ENCODE results near the gene PEAK1. TPM values are rescaled to one million over a fixed set of nuclear protein-coding genes. Genes with fewer than 3 reads are reported as not detected.

PEAK1 gene
- total RNA-seq, 1 experiment from 2014 or later = 2.5 TPM

GRCh38 chr15:77266708-77267386 is 153.1 kb downstream of the PEAK1 start:
- no peaks in the 10 kb centered on the region for H3K36me3 ChIP-seq (ENCODE audit: insufficient read depth, low read length)
- H3K9me2 ChIP-seq (replicated peaks; ENCODE audit: insufficient read depth, low read length) = no peaks in the 10 kb centered on the region
- H3K9ac ChIP-seq (ENCODE audit: low read length) = no peak overlapping the region
- no peaks in the 10 kb centered on the region for H3K9me3 ChIP-seq (ENCODE audit: low read length)
- DNase-seq = no peak
- H2AFZ ChIP-seq (ENCODE audit: low read length) = no peak overlapping the region
- no peaks in the 10 kb centered on the region for H4K20me1 ChIP-seq (ENCODE audit: insufficient read depth, low read depth, low read length)
- no peaks in the 10 kb centered on the region for H3K27me3 ChIP-seq (ENCODE audit: low read length)
- H3K4me3 ChIP-seq (ENCODE audit: low read length) = no peak overlapping the region
- no peak overlapping the region for H3K27ac ChIP-seq (ENCODE audit: low read length)
- H3K79me2 ChIP-seq (ENCODE audit: low read length) = no peaks in the 10 kb centered on the region
- H3K4me2 ChIP-seq (ENCODE audit: low read depth, low read length, poor library complexity, severe bottlenecking) = no peak overlapping the region
- H3K4me1 ChIP-seq (ENCODE audit: low read length) = no peaks in the 10 kb centered on the region

- H3K4me3 ChIP-seq (ENCODE audit: low read length) = no peak overlapping the region
- no peaks in the 10 kb centered on the region for H3K9me3 ChIP-seq (ENCODE audit: low read length)
- H3K36me3 ChIP-seq (ENCODE audit: insufficient read depth, low read length) = no peaks in the 10 kb centered on the region
- H3K9me2 ChIP-seq (replicated peaks; ENCODE audit: insufficient read depth, low read length) = no peaks in the 10 kb centered on the region
- no peaks in the 10 kb centered on the region for H3K27me3 ChIP-seq (ENCODE audit: low read length)
- DNase-seq = no peak
- no peak overlapping the region for H3K9ac ChIP-seq (ENCODE audit: low read length)
- no peaks in the 10 kb centered on the region for H3K79me2 ChIP-seq (ENCODE audit: low read length)
- H2AFZ ChIP-seq (ENCODE audit: low read length) = no peak overlapping the region
- H3K27ac ChIP-seq (ENCODE audit: low read length) = no peak overlapping the region
- H3K4me2 ChIP-seq (ENCODE audit: low read depth, low read length, poor library complexity, severe bottlenecking) = no peak overlapping the region
- H4K20me1 ChIP-seq (ENCODE audit: insufficient read depth, low read depth, low read length) = no peaks in the 10 kb centered on the region
- no peaks in the 10 kb centered on the region for H3K4me1 ChIP-seq (ENCODE audit: low read length)
Observed at GRCh38 chr15:77255385-77255784, 164.5 kb downstream of the PEAK1 start.

GRCh38 chr15:77251662-77252061 is 168.2 kb downstream of the PEAK1 start:
- no peak for DNase-seq
- no peak overlapping the region for H3K9ac ChIP-seq (ENCODE audit: low read length)
- H2AFZ ChIP-seq (ENCODE audit: low read length) = no peak overlapping the region
- H3K27me3 ChIP-seq (ENCODE audit: low read length) = no peaks in the 10 kb centered on the region
- no peaks in the 10 kb centered on the region for H3K79me2 ChIP-seq (ENCODE audit: low read length)
- no peaks in the 10 kb centered on the region for H3K36me3 ChIP-seq (ENCODE audit: insufficient read depth, low read length)
- H3K4me3 ChIP-seq (ENCODE audit: low read length) = no peak overlapping the region
- no peaks in the 10 kb centered on the region for H4K20me1 ChIP-seq (ENCODE audit: insufficient read depth, low read depth, low read length)
- H3K4me2 ChIP-seq (ENCODE audit: low read depth, low read length, poor library complexity, severe bottlenecking) = no peak overlapping the region
- no peaks in the 10 kb centered on the region for H3K4me1 ChIP-seq (ENCODE audit: low read length)
- H3K9me3 ChIP-seq (ENCODE audit: low read length) = no peaks in the 10 kb centered on the region
- no peak overlapping the region for H3K27ac ChIP-seq (ENCODE audit: low read length)
- no peaks in the 10 kb centered on the region for H3K9me2 ChIP-seq (replicated peaks; ENCODE audit: insufficient read depth, low read length)

- Histone ChIP-seq H3K27me3 (ENCODE audit: low read length) (no peaks in the 10 kb centered on the region), H3K9ac (ENCODE audit: low read length) (no peak overlapping the region), H3K4me2 (ENCODE audit: low read depth, low read length, poor library complexity, severe bottlenecking) (no peak overlapping the region), H3K9me2 (replicated peaks; ENCODE audit: insufficient read depth, low read length) (no peaks in the 10 kb centered on the region), H2AFZ (ENCODE audit: low read length) (no peak overlapping the region), H3K9me3 (ENCODE audit: low read length) (no peaks in the 10 kb centered on the region), H3K4me3 (ENCODE audit: low read length) (no peak overlapping the region), H3K4me1 (ENCODE audit: low read length) (no peaks in the 10 kb centered on the region), H3K36me3 (ENCODE audit: insufficient read depth, low read length) (no peaks in the 10 kb centered on the region), H3K79me2 (ENCODE audit: low read length) (no peaks in the 10 kb centered on the region), H4K20me1 (ENCODE audit: insufficient read depth, low read depth, low read length) (no peaks in the 10 kb centered on the region), H3K27ac (ENCODE audit: low read length) (no peak overlapping the region)
- no peak for DNase-seq
Observed at GRCh38 chr15:77247116-77247515, 172.8 kb downstream of the PEAK1 start.

GRCh38 chr15:77243716-77244401 is 176.0 kb downstream of the PEAK1 start:
- no peaks in the 10 kb centered on the region for H3K9me3 ChIP-seq (ENCODE audit: low read length)
- H2AFZ ChIP-seq (ENCODE audit: low read length) = no peak overlapping the region
- DNase-seq = no peak
- no peak overlapping the region for H3K9ac ChIP-seq (ENCODE audit: low read length)
- H3K36me3 ChIP-seq (ENCODE audit: insufficient read depth, low read length) = no peaks in the 10 kb centered on the region
- H3K4me3 ChIP-seq (ENCODE audit: low read length) = no peak overlapping the region
- no peaks in the 10 kb centered on the region for H4K20me1 ChIP-seq (ENCODE audit: insufficient read depth, low read depth, low read length)
- H3K9me2 ChIP-seq (replicated peaks; ENCODE audit: insufficient read depth, low read length) = no peaks in the 10 kb centered on the region
- H3K27ac ChIP-seq (ENCODE audit: low read length) = no peak overlapping the region
- H3K4me1 ChIP-seq (ENCODE audit: low read length) = peaks cover 3% of the 10 kb centered on the region; the same call in 1 of the 2 replicates
- no peaks in the 10 kb centered on the region for H3K79me2 ChIP-seq (ENCODE audit: low read length)
- no peak overlapping the region for H3K4me2 ChIP-seq (ENCODE audit: low read depth, low read length, poor library complexity, severe bottlenecking)
- H3K27me3 ChIP-seq (ENCODE audit: low read length) = no peaks in the 10 kb centered on the region

GRCh38 chr15:77243135-77243534 is 176.8 kb downstream of the PEAK1 start:
- H3K9me3 ChIP-seq (ENCODE audit: low read length) = no peaks in the 10 kb centered on the region
- H3K9me2 ChIP-seq (replicated peaks; ENCODE audit: insufficient read depth, low read length) = no peaks in the 10 kb centered on the region

GRCh38 chr15:77239882-77240608 is 179.9 kb downstream of the PEAK1 start:
- DNase-seq = no peak
- H3K27ac ChIP-seq (ENCODE audit: low read length) = no peak overlapping the region
- H3K36me3 ChIP-seq (ENCODE audit: insufficient read depth, low read length) = no peaks in the 10 kb centered on the region
- no peaks in the 10 kb centered on the region for H3K9me3 ChIP-seq (ENCODE audit: low read length)
- no peaks in the 10 kb centered on the region for H3K9me2 ChIP-seq (replicated peaks; ENCODE audit: insufficient read depth, low read length)
- H3K4me2 ChIP-seq (ENCODE audit: low read depth, low read length, poor library complexity, severe bottlenecking) = no peak overlapping the region
- H3K79me2 ChIP-seq (ENCODE audit: low read length) = no peaks in the 10 kb centered on the region
- H4K20me1 ChIP-seq (ENCODE audit: insufficient read depth, low read depth, low read length) = no peaks in the 10 kb centered on the region
- H3K4me3 ChIP-seq (ENCODE audit: low read length) = no peak overlapping the region
- no peak overlapping the region for H3K9ac ChIP-seq (ENCODE audit: low read length)
- peaks cover 3% of the 10 kb centered on the region; the same call in 1 of the 2 replicates for H3K4me1 ChIP-seq (ENCODE audit: low read length)
- H3K27me3 ChIP-seq (ENCODE audit: low read length) = no peaks in the 10 kb centered on the region
- no peak overlapping the region for H2AFZ ChIP-seq (ENCODE audit: low read length)

More at GRCh38 chr15:77243135-77243534, 176.8 kb downstream of the PEAK1 start:
- H3K36me3 ChIP-seq (ENCODE audit: insufficient read depth, low read length) = no peaks in the 10 kb centered on the region
- no peaks in the 10 kb centered on the region for H4K20me1 ChIP-seq (ENCODE audit: insufficient read depth, low read depth, low read length)
- H3K4me3 ChIP-seq (ENCODE audit: low read length) = no peak overlapping the region
- H3K27me3 ChIP-seq (ENCODE audit: low read length) = no peaks in the 10 kb centered on the region
- H3K27ac ChIP-seq (ENCODE audit: low read length) = no peak overlapping the region
- no peaks in the 10 kb centered on the region for H3K79me2 ChIP-seq (ENCODE audit: low read length)
- peaks cover 3% of the 10 kb centered on the region; the same call in 1 of the 2 replicates for H3K4me1 ChIP-seq (ENCODE audit: low read length)
- no peak overlapping the region for H3K4me2 ChIP-seq (ENCODE audit: low read depth, low read length, poor library complexity, severe bottlenecking)
- no peak overlapping the region for H3K9ac ChIP-seq (ENCODE audit: low read length)
- no peak overlapping the region for H2AFZ ChIP-seq (ENCODE audit: low read length)
- no peak for DNase-seq

- Histone ChIP-seq H4K20me1 (ENCODE audit: insufficient read depth, low read depth, low read length) (no peaks in the 10 kb centered on the region), H3K27ac (ENCODE audit: low read length) (no peak overlapping the region), H3K36me3 (ENCODE audit: insufficient read depth, low read length) (no peaks in the 10 kb centered on the region), H3K9me3 (ENCODE audit: low read length) (no peaks in the 10 kb centered on the region), H3K4me2 (ENCODE audit: low read depth, low read length, poor library complexity, severe bottlenecking) (no peak overlapping the region), H3K9ac (ENCODE audit: low read length) (no peak overlapping the region), H3K4me3 (ENCODE audit: low read length) (no peak overlapping the region), H2AFZ (ENCODE audit: low read length) (no peak overlapping the region), H3K79me2 (ENCODE audit: low read length) (no peaks in the 10 kb centered on the region), H3K4me1 (ENCODE audit: low read length) (peaks cover 8% of the 10 kb centered on the region; the same call in 1 of the 2 replicates), H3K27me3 (ENCODE audit: low read length) (no peaks in the 10 kb centered on the region), H3K9me2 (replicated peaks; ENCODE audit: insufficient read depth, low read length) (no peaks in the 10 kb centered on the region)
- no peak for DNase-seq
Observed at GRCh38 chr15:77235566-77235965, 184.3 kb downstream of the PEAK1 start.

All from Karpas-422 (cell line).